ENCODE measurements around the gene USP5. TPM values are rescaled to one million over a fixed set of nuclear protein-coding genes. Genes with fewer than 3 reads are reported as not detected.

The USP5 gene
- total RNA-seq, 1 experiment from 2014 or later, result 230 TPM

DNA sequence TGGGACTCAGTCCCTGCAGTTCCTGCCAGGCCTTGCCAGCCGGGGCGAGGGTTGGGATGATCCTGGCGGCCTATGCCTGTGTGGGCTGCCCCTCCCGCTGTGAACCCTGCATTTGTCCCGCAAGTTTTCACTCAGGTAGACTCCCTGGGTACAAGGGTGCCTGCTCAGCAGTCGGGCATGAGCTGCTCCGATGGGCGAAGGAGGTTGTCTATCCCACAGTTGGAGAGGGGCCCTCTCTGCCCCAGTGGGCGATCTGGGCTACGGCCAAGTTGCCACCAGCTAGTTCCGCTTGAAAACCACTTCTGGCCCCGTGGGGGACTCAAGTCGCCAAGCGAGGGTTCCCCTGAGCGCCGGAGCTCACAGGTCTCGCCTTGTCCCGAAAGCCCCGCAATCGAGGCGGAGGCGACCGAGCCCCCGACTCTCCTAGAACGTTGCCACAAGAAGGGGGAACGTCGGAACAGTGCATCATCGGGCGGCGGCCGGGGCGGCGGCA is 15.0 kb downstream of the USP5 start:
- peak overlapping the region; percentile 97 for H3K4me3 ChIP-seq (ENCODE audit: low read depth, low read length)
- Mint-ChIP-seq H3K27ac (ENCODE audit: unreplicated experiment) (peak overlapping the region; percentile 94), H3K4me3 (ENCODE audit: unreplicated experiment) (peak overlapping the region; percentile 95), H3K36me3 (ENCODE audit: insufficient read depth, unreplicated experiment) (peaks cover 99% of the 10 kb centered on the region), H3K9me3 (ENCODE audit: unreplicated experiment) (no peaks in the 10 kb centered on the region), H3K4me1 (ENCODE audit: low read depth, unreplicated experiment) (peaks cover 43% of the 10 kb centered on the region), H3K27me3 (ENCODE audit: insufficient read depth, unreplicated experiment) (no peaks in the 10 kb centered on the region)
- H3K27me3 ChIP-seq (replicated peaks; ENCODE audit: control insufficient read depth, insufficient read depth, low read length), result no peaks in the 10 kb centered on the region
- no peaks in the 10 kb centered on the region for H3K9me3 ChIP-seq
- TF ChIP-seq, protein P1, sequence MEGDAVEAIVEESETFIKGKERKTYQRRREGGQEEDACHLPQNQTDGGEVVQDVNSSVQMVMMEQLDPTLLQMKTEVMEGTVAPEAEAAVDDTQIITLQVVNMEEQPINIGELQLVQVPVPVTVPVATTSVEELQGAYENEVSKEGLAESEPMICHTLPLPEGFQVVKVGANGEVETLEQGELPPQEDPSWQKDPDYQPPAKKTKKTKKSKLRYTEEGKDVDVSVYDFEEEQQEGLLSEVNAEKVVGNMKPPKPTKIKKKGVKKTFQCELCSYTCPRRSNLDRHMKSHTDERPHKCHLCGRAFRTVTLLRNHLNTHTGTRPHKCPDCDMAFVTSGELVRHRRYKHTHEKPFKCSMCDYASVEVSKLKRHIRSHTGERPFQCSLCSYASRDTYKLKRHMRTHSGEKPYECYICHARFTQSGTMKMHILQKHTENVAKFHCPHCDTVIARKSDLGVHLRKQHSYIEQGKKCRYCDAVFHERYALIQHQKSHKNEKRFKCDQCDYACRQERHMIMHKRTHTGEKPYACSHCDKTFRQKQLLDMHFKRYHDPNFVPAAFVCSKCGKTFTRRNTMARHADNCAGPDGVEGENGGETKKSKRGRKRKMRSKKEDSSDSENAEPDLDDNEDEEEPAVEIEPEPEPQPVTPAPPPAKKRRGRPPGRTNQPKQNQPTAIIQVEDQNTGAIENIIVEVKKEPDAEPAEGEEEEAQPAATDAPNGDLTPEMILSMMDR (IDR thresholded peaks at IDR 0.05; ENCODE audit: insufficient read depth in 1 of 2, low read depth in 1 of 2, low read length in 1 of 2, severe bottlenecking in 1 of 2, unreplicated experiment in 1 of 2), result no peak
- intact Hi-C loops (cut with micrococcal nuclease; ENCODE audit: unreplicated experiment), result no loop called here
- H3K4me1 ChIP-seq, result peaks cover 28% of the 10 kb centered on the region
- DNase-seq, result no peak
- POLR2A ChIA-PET, result interaction anchor here (0.6 to 5.4 kb wide), 7 partner anchors 14 to 569 kb away, joined by 3 to 102 read pairs (median 3); partner anchors contain the start of genes CDCA3, COPS7A, RNU7-1 and USP5
- peaks cover 18% of the 10 kb centered on the region for H3K36me3 ChIP-seq (ENCODE audit: control insufficient read depth, insufficient read depth, low read length)
- no TSS peak for BruUV-seq (replicated peaks)
- CTCF ChIA-PET, result interaction anchor here (0.5 to 4.2 kb wide), 6 partner anchors 15 to 525 kb away, joined by 3 to 68 read pairs (median 5); partner anchors contain the start of genes ATN1, TNFRSF1A, USP5 and ZNF384

DNA sequence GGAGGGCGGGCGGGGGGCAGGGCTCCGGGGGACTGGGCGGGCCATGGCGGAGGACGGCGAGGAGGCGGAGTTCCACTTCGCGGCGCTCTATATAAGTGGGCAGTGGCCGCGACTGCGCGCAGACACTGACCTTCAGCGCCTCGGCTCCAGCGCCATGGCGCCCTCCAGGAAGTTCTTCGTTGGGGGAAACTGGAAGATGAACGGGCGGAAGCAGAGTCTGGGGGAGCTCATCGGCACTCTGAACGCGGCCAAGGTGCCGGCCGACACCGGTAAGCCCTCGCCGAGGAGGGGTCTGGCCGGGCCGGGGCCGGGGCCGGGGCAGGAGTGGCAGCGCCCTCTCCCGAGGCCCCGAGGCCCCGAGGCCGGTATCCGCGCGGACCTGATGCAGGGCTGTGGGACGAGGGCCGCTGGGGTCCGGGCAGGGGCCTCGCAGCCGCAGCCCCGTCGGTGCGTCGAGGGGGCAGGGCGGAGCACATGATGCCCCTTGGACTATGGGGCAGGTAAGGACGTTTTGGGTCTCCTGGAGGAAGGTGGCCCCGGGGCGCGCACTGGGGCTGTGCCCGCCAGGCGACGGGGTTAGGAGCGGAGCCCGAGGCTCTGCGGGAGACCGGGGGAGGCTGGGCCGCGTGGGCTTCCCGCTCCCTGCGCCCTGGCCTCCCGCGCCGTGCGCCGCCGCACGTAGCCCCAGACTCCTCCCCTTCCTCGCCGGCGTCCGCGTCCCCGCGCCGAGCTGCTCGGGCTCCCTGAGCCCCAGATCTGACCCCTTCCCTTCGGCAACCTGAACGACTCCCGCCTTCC is 15.7 kb downstream of the USP5 start, which contains the start of gene TPI1:
TPI1 (plus strand) TSS at position 119 of the 798 bp plus-strand sequence; CDS start at position 155, 36 bp downstream.
- POLR2A ChIA-PET, result interaction anchor here (0.7 to 5.4 kb wide), 9 partner anchors 15 to 178 kb away, joined by 3 to 102 read pairs (median 5); partner anchors contain the start of genes CDCA3, COPS7A, RNU7-1 and USP5
- no peaks in the 10 kb centered on the region for H3K27me3 ChIP-seq (replicated peaks; ENCODE audit: control insufficient read depth, insufficient read depth, low read length)
- H3K9me3 Mint-ChIP-seq (ENCODE audit: unreplicated experiment), result no peaks in the 10 kb centered on the region
- peaks cover 31% of the 10 kb centered on the region for H3K4me1 ChIP-seq
- peaks cover 18% of the 10 kb centered on the region for H3K36me3 ChIP-seq (ENCODE audit: control insufficient read depth, insufficient read depth, low read length)
- peak; percentile 88 to 92 for DNase-seq
- intact Hi-C loops (cut with micrococcal nuclease; ENCODE audit: unreplicated experiment), result loop anchor here (2.0 kb wide), 2 partner anchors 57 to 75 kb away; partner anchors contain the start of gene RNU7-1
- peak within 1 kb of the TSS; percentile 94 for H3K27ac Mint-ChIP-seq (ENCODE audit: unreplicated experiment)
- no TSS peak for BruUV-seq (replicated peaks)
- H3K4me3 Mint-ChIP-seq (ENCODE audit: unreplicated experiment), result peak within 1 kb of the TSS; percentile 95
- TF ChIP-seq, protein P1 (IDR thresholded peaks at IDR 0.05; ENCODE audit: insufficient read depth in 1 of 2, low read depth in 1 of 2, low read length in 1 of 2, severe bottlenecking in 1 of 2, unreplicated experiment in 1 of 2), result no peak
- H3K4me1 Mint-ChIP-seq (ENCODE audit: low read depth, unreplicated experiment), result peaks cover 47% of the 10 kb centered on the region
- H3K9me3 ChIP-seq, result no peaks in the 10 kb centered on the region
- peak within 1 kb of the TSS; percentile 97 for H3K4me3 ChIP-seq (ENCODE audit: low read depth, low read length)
- no peaks in the 10 kb centered on the region for H3K27me3 Mint-ChIP-seq (ENCODE audit: insufficient read depth, unreplicated experiment)
- CTCF ChIA-PET, result interaction anchor here (0.5 to 4.2 kb wide), 9 partner anchors 15 to 525 kb away, joined by 3 to 68 read pairs (median 5); partner anchors contain the start of genes ATN1, CDCA3, TNFRSF1A and USP5
- H3K36me3 Mint-ChIP-seq (ENCODE audit: insufficient read depth, unreplicated experiment), result peaks cover 99% of the 10 kb centered on the region

Data from Caco-2 (cell line).